Measurements from ENCODE around the gene PEX11A. TPM values are rescaled to one million over a fixed set of nuclear protein-coding genes. Genes with fewer than 3 reads are reported as not detected.

PEX11A gene
- total and polyA plus RNA-seq, 2 donors (not counting 1 experiment from before 2014, with no cell fraction given) = 0.78 to 2.4 TPM

- over 99% methylated on average over 16 of the region's 16 CpGs for WGBS (ENCODE audit: insufficient coverage)
Observed at GRCh38 chr15:89642106-89642505, 48.4 kb downstream of the PEX11A start.

GRCh38 chr15:89641053-89641452 is 49.5 kb downstream of the PEX11A start:
- H3K9me3 Mint-ChIP-seq (ENCODE audit: insufficient read depth) = no peaks in the 10 kb centered on the region
- 61% methylated on average over 4 of the region's 5 CpGs for WGBS (ENCODE audit: insufficient coverage)

More at GRCh38 chr15:89642106-89642505, 48.4 kb downstream of the PEX11A start:
- Mint-ChIP-seq H3K4me1 (peaks cover 3% of the 10 kb centered on the region), H3K9me3 (ENCODE audit: insufficient read depth) (no peaks in the 10 kb centered on the region), H3K4me3 (no peak overlapping the region), H3K27me3 (no peaks in the 10 kb centered on the region), H3K27ac (no peak overlapping the region)
- H3K9ac ChIP-seq (ENCODE audit: low read length) = no peak overlapping the region
- POLR2A ChIA-PET = no interaction called here
- H3K4me2 ChIP-seq (replicated peaks; ENCODE audit: low read depth, low read length, poor library complexity, severe bottlenecking) = no peak overlapping the region
- no peak overlapping the region for H2AFZ ChIP-seq (ENCODE audit: insufficient read depth, low read depth, low read length, poor library complexity, severe bottlenecking)
- peaks cover 0 to 5% (median 0%) of the 10 kb centered on the region in 3 donors for H3K9me3 ChIP-seq (ENCODE audit: control extremely low read depth in 1 of 3, control insufficient read depth in 2 of 3, insufficient read depth in 1 of 3, low read length in 2 of 3)
- no peak overlapping the region for H3K27ac ChIP-seq (ENCODE audit: low read length in 2 of 2)
- no peaks in the 10 kb centered on the region for H3K79me2 ChIP-seq (ENCODE audit: control insufficient read depth, insufficient read depth, low read length)
- ATAC-seq (ENCODE audit: low read depth) (no peak), DNase-seq (no peak)
- CTCF ChIA-PET = no interaction called here
- TF ChIP-seq EZH2 (IDR thresholded peaks at IDR 0.05; ENCODE audit: borderline replicate concordance, insufficient read depth, low read depth, low read length, poor library complexity, severe bottlenecking) (no peak), CTCF (IDR thresholded peaks at IDR 0.05) (no peak)
- H3K4me1 ChIP-seq (ENCODE audit: control insufficient read depth in 2 of 2, insufficient read depth in 2 of 2, low read length in 2 of 2) = no peaks in the 10 kb centered on the region
- intact Hi-C loops (cut with micrococcal nuclease) = no loop called here
- no peak overlapping the region for H3K4me3 ChIP-seq (ENCODE audit: control extremely low read depth in 1 of 5, extremely low read depth in 1 of 5, insufficient read depth in 1 of 5, low read depth in 2 of 5, low read length in 4 of 5)
- no peaks in the 10 kb centered on the region for H3K36me3 ChIP-seq (replicated peaks in 1 of 2; ENCODE audit: control extremely low read depth in 1 of 2, control insufficient read depth in 1 of 2, extremely low read depth in 1 of 2, insufficient read depth in 2 of 2, low read length in 1 of 2)
- peaks cover 0 to 2% (median 0%) of the 10 kb centered on the region in 4 experiments for H3K27me3 ChIP-seq (replicated peaks in 1 of 4; ENCODE audit: control extremely low read depth in 1 of 4, control insufficient read depth in 3 of 4, insufficient read depth in 4 of 4, low read length in 3 of 4)
- H4K20me1 ChIP-seq (ENCODE audit: control insufficient read depth, insufficient read depth, low read length, poor library complexity, severe bottlenecking) = no peaks in the 10 kb centered on the region

More at GRCh38 chr15:89641053-89641452, 49.5 kb downstream of the PEX11A start:
- TF ChIP-seq EZH2 (IDR thresholded peaks at IDR 0.05; ENCODE audit: borderline replicate concordance, insufficient read depth, low read depth, low read length, poor library complexity, severe bottlenecking) = no peak
- no peak for TF ChIP-seq CTCF (IDR thresholded peaks at IDR 0.05)
- Histone ChIP-seq H2AFZ (ENCODE audit: insufficient read depth, low read depth, low read length, poor library complexity, severe bottlenecking) (no peak overlapping the region), H3K36me3 (replicated peaks in 1 of 2; ENCODE audit: control extremely low read depth in 1 of 2, control insufficient read depth in 1 of 2, extremely low read depth in 1 of 2, insufficient read depth in 2 of 2, low read length in 1 of 2) (no peaks in the 10 kb centered on the region), H3K4me2 (replicated peaks; ENCODE audit: low read depth, low read length, poor library complexity, severe bottlenecking) (no peak overlapping the region), H3K27ac (ENCODE audit: low read length in 2 of 2) (no peak overlapping the region), H3K79me2 (ENCODE audit: control insufficient read depth, insufficient read depth, low read length) (no peaks in the 10 kb centered on the region), H3K9ac (ENCODE audit: low read length) (no peak overlapping the region), H3K4me3 (ENCODE audit: control extremely low read depth in 1 of 5, extremely low read depth in 1 of 5, insufficient read depth in 1 of 5, low read depth in 2 of 5, low read length in 4 of 5) (no peak overlapping the region), H3K27me3 (replicated peaks in 1 of 4; ENCODE audit: control extremely low read depth in 1 of 4, control insufficient read depth in 3 of 4, insufficient read depth in 4 of 4, low read length in 3 of 4) (no peaks in the 10 kb centered on the region), H3K9me3 (ENCODE audit: control extremely low read depth in 1 of 3, control insufficient read depth in 2 of 3, insufficient read depth in 1 of 3, low read length in 2 of 3) (no peaks in the 10 kb centered on the region), H3K4me1 (ENCODE audit: control insufficient read depth in 2 of 2, insufficient read depth in 2 of 2, low read length in 2 of 2) (no peaks in the 10 kb centered on the region), H4K20me1 (ENCODE audit: control insufficient read depth, insufficient read depth, low read length, poor library complexity, severe bottlenecking) (no peaks in the 10 kb centered on the region)
- intact Hi-C loops (cut with micrococcal nuclease) = no loop called here
- ATAC-seq (ENCODE audit: low read depth) (no peak), DNase-seq (no peak)
- Mint-ChIP-seq H3K4me1 (peaks cover 3% of the 10 kb centered on the region), H3K4me3 (no peak overlapping the region), H3K27me3 (no peaks in the 10 kb centered on the region), H3K27ac (no peak overlapping the region)
- POLR2A ChIA-PET = no interaction called here
- CTCF ChIA-PET = interaction anchor here (0.7 kb wide), 1 partner anchor 34 kb away, joined by 3 read pairs; no protein-coding TSS in a partner anchor
